K562 (cell line): Measurements from ENCODE around the gene GOLIM4. TPM values are rescaled to one million over a fixed set of nuclear protein-coding genes. Genes with fewer than 3 reads are reported as not detected.

Source experiments
- CEBPG ChIP-seq, 3 experiments: fragments of 200-800 bp in 1 of 3; sonication (Bioruptor generic) in 1 of 3; sonication (generic) in 1 of 3; formaldehyde crosslinking in 1 of 3; IDR thresholded peaks in 2 of 3; conservative IDR thresholded peaks in 1 of 3; 2 replicates each; pipeline versions ENCODE4 v1.6.1 to v1.8.0; 2016 to 2022; ENCODE audit warnings: missing compliant biosample characterization in 2 of 3, missing genetic modification characterization in 2 of 3, mild to moderate bottlenecking in 1 of 3, missing genetic modification reagents in 1 of 3
- CHCHD3 ChIP-seq: fragments of 250-450 bp; sonication (Bioruptor Pico); IDR thresholded peaks from 2 replicates; pipeline ENCODE4 v2.1.2; 2022; ENCODE audit warnings: mild to moderate bottlenecking
- HLTF ChIP-seq: fragments of 450-650 bp; IDR thresholded peaks from 2 replicates; pipeline ENCODE4 v1.6.1; 2016
- HMBOX1 ChIP-seq: sonication (generic); IDR thresholded peaks from 2 replicates; pipeline ENCODE4 v1.6.1; 2016
- MCM2 ChIP-seq: fragments of 450-650 bp; IDR thresholded peaks from 2 replicates; pipeline ENCODE4 v1.6.1; 2017; ENCODE audit warnings: low read depth, mild to moderate bottlenecking
- MCM7 ChIP-seq, 2 experiments: fragments of 450-650 bp; IDR thresholded peaks; 2 replicates each; pipeline ENCODE4 v1.6.1; 2016 to 2018
- PCBP2 ChIP-seq: fragments of 200-400 bp; formaldehyde crosslinking; IDR thresholded peaks from 2 replicates; pipeline ENCODE4 v1.6.1; 2018; ENCODE audit warnings: low read length, low read depth, mild to moderate bottlenecking, moderate library complexity; ENCODE audit not compliant: poor library complexity, severe bottlenecking
- POLR2AphosphoS2 ChIP-seq: IDR thresholded peaks from 2 replicates; pipeline ENCODE4 v1.6.1; 2012; ENCODE audit warnings: low read length, improper control_type of control experiment
- POLR3A ChIP-seq: IDR thresholded peaks from 2 replicates; pipeline ENCODE4 v1.6.1; 2011; ENCODE audit warnings: borderline replicate concordance, mild to moderate bottlenecking, moderate library complexity; ENCODE audit not compliant: insufficient read length, insufficient read depth; ENCODE audit errors: extremely low read depth
- SP1 ChIP-seq: sonication (generic); formaldehyde crosslinking; IDR thresholded peaks from 2 replicates; pipeline ENCODE4 v1.8.1; 2022; ENCODE audit warnings: mild to moderate bottlenecking, missing genetic modification reagents
- TEAD2 ChIP-seq: fragments of 450-650 bp; IDR thresholded peaks from 2 replicates; pipeline ENCODE4 v1.6.1; 2016; ENCODE audit warnings: missing genetic modification characterization, control low read depth, missing compliant biosample characterization
- ZNF121 ChIP-seq: sonication (generic); formaldehyde crosslinking; conservative IDR thresholded peaks from 2 replicates; pipeline ENCODE4 v1.8.0; 2022; ENCODE audit warnings: missing genetic modification reagents
- ZNF444 ChIP-seq: fragments of 250-450 bp; sonication (Bioruptor Pico); IDR thresholded peaks from 2 replicates; pipeline ENCODE4 v1.4.0; 2020; ENCODE audit warnings: mild to moderate bottlenecking, moderate library complexity
- ZNF766 ChIP-seq: fragments of 200-800 bp; sonication (Bioruptor generic); conservative IDR thresholded peaks from 2 replicates; pipeline ENCODE4 v1.6.1; 2016; ENCODE audit warnings: missing genetic modification characterization, missing compliant biosample characterization
- ZNF780A ChIP-seq: fragments of 250-450 bp; sonication (Bioruptor Pico); IDR thresholded peaks from 2 replicates; pipeline ENCODE4 v1.5.0; 2021; ENCODE audit warnings: mild to moderate bottlenecking
- polyA plus RNA-seq, 8 experiments: library from polyadenylated mRNA; depleted of rRNA in 4 of 8; stranded (reverse) in 5 of 8; unstranded in 3 of 8; fragments of >200 nt; fragmentation: Nextera tagmentation in 2 of 8; fragmentation: Illumina TruSeq in 1 of 8; extraction: Ambion mirVana in 2 of 8; extraction: Trizol in 1 of 8; gene quantifications; 2 replicates each; pipeline versions ENCODE4 v1.2.1 to v1.2.3, GENCODE V29; 2011 to 2014; ENCODE audit warnings: inconsistent platforms in 1 of 8, missing spikeins in 1 of 8
- total RNA-seq, 7 experiments: library from RNA; depleted of rRNA in 6 of 7; stranded (reverse); fragments of >200 nt in 6 of 7; fragmentation: Illumina TruSeq in 2 of 7; extraction: Trizol in 2 of 7; gene quantifications; 2 replicates each; pipeline versions ENCODE4 v1.2.1 to v1.2.3, GENCODE V29; 2011 to 2021; ENCODE audit warnings: low replicate concordance in 1 of 7
- TF ChIP-seq, protein P1 (sequence below): fragments of 450-650 bp; formaldehyde crosslinking; IDR thresholded peaks from 2 replicates; pipeline ENCODE4 v1.4.0; 2020; ENCODE audit warnings: mild to moderate bottlenecking, mixed read lengths
- TF ChIP-seq, protein P2 (sequence below): fragments of 200-800 bp; sonication (Bioruptor generic); IDR thresholded peaks from 2 replicates; pipeline ENCODE4 v1.6.1; 2016; ENCODE audit warnings: missing genetic modification characterization, missing compliant biosample characterization

The GOLIM4 gene
- total and polyA plus RNA-seq, 9 of the 15 experiments (the other 6 are each of a cell fraction or from before 2014, with no cell fraction given) = 9.3 to 39.4 (median 31.0) TPM

DNA sequence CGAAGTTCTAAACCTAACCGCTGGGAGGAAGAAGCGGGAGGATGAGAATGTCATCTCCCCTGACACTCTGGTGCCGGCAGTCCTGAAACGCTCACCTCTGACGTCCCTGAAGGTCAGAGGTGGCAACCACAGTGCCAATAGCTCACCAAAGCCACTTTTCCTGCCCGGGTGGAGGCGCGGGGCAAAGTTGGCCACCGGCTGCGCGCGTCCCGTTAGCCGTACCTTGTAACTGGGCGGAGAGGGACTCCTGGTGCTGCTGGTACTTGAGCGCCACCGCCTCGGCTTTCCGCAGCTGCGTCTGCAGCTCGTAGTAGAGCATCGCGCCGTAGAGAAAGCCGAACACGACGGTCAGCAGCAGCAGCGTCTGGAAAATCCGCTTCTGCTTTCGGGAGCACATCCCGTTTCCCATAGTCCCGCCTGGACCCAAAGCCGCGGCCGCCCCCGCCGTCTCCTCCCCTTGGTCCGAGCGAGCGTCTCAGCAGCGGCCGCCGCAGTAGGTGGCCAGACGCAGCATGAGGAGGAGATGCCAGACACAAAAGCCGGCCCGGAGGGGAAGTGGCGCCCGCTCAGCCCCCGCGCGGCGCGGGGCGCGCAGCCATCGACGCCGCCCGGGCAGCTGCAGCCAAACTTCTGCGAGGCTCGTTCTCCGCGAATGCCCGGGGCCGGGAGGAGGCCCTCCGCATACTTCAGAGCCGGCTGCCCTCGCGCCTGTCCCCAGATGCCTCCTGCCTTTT, 680 bp downstream of the GOLIM4 start (continued):
- TF ChIP-seq ZNF121 (CRISPR knock-in tag) (no peak), HLTF (no peak), ZNF444 (CRISPR knock-in tag) (no peak), POLR2AphosphoS2 (no peak), CEBPG (CRISPR knock-in tag; IDR thresholded peaks at IDR 0.05) (no peak), CEBPG (tag; conservative IDR thresholded peaks at IDR 0.05 in 1 of 2, IDR thresholded peaks at IDR 0.05 in 1 of 2) (no peak), MCM2 (no peak), HMBOX1 (no peak), ZNF780A (CRISPR knock-in tag) (no peak), MCM7 (IDR thresholded peaks at IDR 0.05) (no peak), SP1 (CRISPR knock-in tag) (no peak), CHCHD3 (no peak), ZNF766 (CRISPR knock-in tag) (no peak), POLR3A (no peak), TEAD2 (no peak), PCBP2 (no peak)
- TF ChIP-seq, protein P1, sequence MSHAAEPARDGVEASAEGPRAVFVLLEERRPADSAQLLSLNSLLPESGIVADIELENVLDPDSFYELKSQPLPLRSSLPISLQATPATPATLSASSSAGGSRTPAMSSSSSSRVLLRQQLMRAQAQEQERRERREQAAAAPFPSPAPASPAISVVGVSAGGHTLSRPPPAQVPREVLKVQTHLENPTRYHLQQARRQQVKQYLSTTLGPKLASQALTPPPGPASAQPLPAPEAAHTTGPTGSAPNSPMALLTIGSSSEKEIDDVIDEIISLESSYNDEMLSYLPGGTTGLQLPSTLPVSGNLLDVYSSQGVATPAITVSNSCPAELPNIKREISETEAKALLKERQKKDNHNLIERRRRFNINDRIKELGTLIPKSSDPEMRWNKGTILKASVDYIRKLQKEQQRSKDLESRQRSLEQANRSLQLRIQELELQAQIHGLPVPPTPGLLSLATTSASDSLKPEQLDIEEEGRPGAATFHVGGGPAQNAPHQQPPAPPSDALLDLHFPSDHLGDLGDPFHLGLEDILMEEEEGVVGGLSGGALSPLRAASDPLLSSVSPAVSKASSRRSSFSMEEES = no peak
- TF ChIP-seq, protein P2, sequence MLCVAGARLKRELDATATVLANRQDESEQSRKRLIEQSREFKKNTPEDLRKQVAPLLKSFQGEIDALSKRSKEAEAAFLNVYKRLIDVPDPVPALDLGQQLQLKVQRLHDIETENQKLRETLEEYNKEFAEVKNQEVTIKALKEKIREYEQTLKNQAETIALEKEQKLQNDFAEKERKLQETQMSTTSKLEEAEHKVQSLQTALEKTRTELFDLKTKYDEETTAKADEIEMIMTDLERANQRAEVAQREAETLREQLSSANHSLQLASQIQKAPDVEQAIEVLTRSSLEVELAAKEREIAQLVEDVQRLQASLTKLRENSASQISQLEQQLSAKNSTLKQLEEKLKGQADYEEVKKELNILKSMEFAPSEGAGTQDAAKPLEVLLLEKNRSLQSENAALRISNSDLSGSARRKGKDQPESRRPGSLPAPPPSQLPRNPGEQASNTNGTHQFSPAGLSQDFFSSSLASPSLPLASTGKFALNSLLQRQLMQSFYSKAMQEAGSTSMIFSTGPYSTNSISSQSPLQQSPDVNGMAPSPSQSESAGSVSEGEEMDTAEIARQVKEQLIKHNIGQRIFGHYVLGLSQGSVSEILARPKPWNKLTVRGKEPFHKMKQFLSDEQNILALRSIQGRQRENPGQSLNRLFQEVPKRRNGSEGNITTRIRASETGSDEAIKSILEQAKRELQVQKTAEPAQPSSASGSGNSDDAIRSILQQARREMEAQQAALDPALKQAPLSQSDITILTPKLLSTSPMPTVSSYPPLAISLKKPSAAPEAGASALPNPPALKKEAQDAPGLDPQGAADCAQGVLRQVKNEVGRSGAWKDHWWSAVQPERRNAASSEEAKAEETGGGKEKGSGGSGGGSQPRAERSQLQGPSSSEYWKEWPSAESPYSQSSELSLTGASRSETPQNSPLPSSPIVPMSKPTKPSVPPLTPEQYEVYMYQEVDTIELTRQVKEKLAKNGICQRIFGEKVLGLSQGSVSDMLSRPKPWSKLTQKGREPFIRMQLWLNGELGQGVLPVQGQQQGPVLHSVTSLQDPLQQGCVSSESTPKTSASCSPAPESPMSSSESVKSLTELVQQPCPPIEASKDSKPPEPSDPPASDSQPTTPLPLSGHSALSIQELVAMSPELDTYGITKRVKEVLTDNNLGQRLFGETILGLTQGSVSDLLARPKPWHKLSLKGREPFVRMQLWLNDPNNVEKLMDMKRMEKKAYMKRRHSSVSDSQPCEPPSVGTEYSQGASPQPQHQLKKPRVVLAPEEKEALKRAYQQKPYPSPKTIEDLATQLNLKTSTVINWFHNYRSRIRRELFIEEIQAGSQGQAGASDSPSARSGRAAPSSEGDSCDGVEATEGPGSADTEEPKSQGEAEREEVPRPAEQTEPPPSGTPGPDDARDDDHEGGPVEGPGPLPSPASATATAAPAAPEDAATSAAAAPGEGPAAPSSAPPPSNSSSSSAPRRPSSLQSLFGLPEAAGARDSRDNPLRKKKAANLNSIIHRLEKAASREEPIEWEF (CRISPR knock-in tag) = no peak
